Heart right ventricle (tissue), 16 donors: ENCODE data around the gene PPFIBP1. TPM values are rescaled to one million over a fixed set of nuclear protein-coding genes. Genes with fewer than 3 reads are reported as not detected.

Experiments used
- ATAC-seq, 8 donors: fragments of 200-7000 bp; cut with Tn5 transposase; one replicate each; pipeline ENCODE4 v1.9.1; 2020; ENCODE audit warnings: mild to moderate bottlenecking in 8 of 8, moderate library complexity in 8 of 8, moderate number of reproducible peaks in 1 of 8
- DNase-seq, 2 donors: peaks; one replicate each; pipeline ENCODE4 v3.0.0-alpha.2; 2020
- H3K27ac ChIP-seq, 10 donors: fragments of 200-600 bp; sonication (generic) in 2 of 10; one replicate each; pipeline versions ENCODE4 v1.5.0 to v1.8.0; 2020 to 2022; ENCODE audit warnings: mild to moderate bottlenecking in 3 of 10
- H3K27me3 ChIP-seq, 7 donors: fragments of 200-600 bp; one replicate each; pipeline ENCODE4 v1.8.0; 2021 to 2022; ENCODE audit warnings: mild to moderate bottlenecking in 2 of 7
- H3K36me3 ChIP-seq, 9 donors: fragments of 200-600 bp; sonication (generic) in 1 of 9; one replicate each; pipeline versions ENCODE4 v1.5.0 to v1.8.0; 2020 to 2022; ENCODE audit warnings: mild to moderate bottlenecking in 2 of 9
- H3K4me1 ChIP-seq, 9 donors: fragments of 200-600 bp; sonication (generic) in 1 of 9; one replicate each; pipeline versions ENCODE4 v1.5.0 to v1.8.0; 2020 to 2022; ENCODE audit warnings: mild to moderate bottlenecking in 4 of 9
- H3K4me3 ChIP-seq, 10 donors: fragments of 200-600 bp; sonication (generic) in 2 of 10; one replicate each; pipeline versions ENCODE4 v1.5.0 to v1.8.0; 2020 to 2022; ENCODE audit warnings: mild to moderate bottlenecking in 7 of 10, moderate library complexity in 2 of 10
- H3K9me3 ChIP-seq, 11 donors: fragments of 200-600 bp in 10 of 11; sonication (generic) in 2 of 11; one replicate each; pipeline versions ENCODE4 v1.5.0 to v1.8.0; 2013 to 2022; ENCODE audit warnings: mild to moderate bottlenecking in 2 of 11, control low read depth in 1 of 11, moderate library complexity in 1 of 11
- WGBS, 2 donors: extraction: QIAGEN DNeasy Blood & Tissue Kit; methylation state at CpG; one replicate each; pipeline ENCODE4 v1.1.7; 2013; ENCODE audit warnings: inconsistent platforms in 1 of 2; 5-methylcytosine and 5-hydroxymethylcytosine counted together
- intact Hi-C, 10 donors: fragments of 100-400 bp; cut with DNase I; formaldehyde crosslinking; loops; one replicate each; pipeline versions ENCODE4 v1.11.1 to v1.14.2; 2022
- polyA plus RNA-seq, 2 donors: library from polyadenylated mRNA; stranded (reverse); fragments of 200-250 nt; gene quantifications; one replicate each; pipeline ENCODE4 v1.2.3, GENCODE V29; 2013
- total RNA-seq, 10 donors: library from RNA; stranded (reverse); fragmentation: NEBNext Ultra II Directional in 3 of 10; extraction: Animal tissue kit (Norgen Biotek cat#: 25700) in 3 of 10; gene quantifications; one replicate each; pipeline versions ENCODE4 v1.2.1 to v1.2.4, GENCODE V29; 2021 to 2023
- TF ChIP-seq, protein P1 (sequence below), 9 donors: fragments of 200-600 bp; sonication (generic) in 2 of 9; IDR thresholded peaks; one replicate each; pipeline versions ENCODE4 v1.5.0 to v1.8.0; 2021 to 2022; ENCODE audit warnings: antibody characterized with exemption in 9 of 9, mild to moderate bottlenecking in 5 of 9, moderate library complexity in 1 of 9
- donor health status: Arrhythmogenic right ventricular cardiomyopathy.
- donor health status: ischemic (EF 13 %, LVEDD 7.1; RV severe dilation, severe dysfunction).
- donor health status: healthy with polysubstance abuse.
- donor health status: DM: no; HTN: yes; CAD: no.
- donor health status: DM: no; HTN: no; CAD: no.
- donor health status: ischemic (EF 25% LVEDD 6.9; RV normal size, moderate dysfunction).
- donor health status: ischemic (EF 25% LVEDD 5.7; RV mildly dilated, moderate dysfunction).
- donor health status: healthy.
- donor health status: DM: yes; HTN: yes; CAD: no.
- donor health status: Ischemic cardiomyopathy.
- donor health status: ischemic (EF 35%, LVEDD 5.7; RV mildly dilated, moderate dysfunction).
- donor health status: nonischemic (EF 11% LVEDD 7.7; RV severe dilation, severe dysfunction).
- donor health status: DM: yes; HTN: yes; CAD: no.
- donor health status: PGD.
- donor health status: ischemic (EF 29% LVEDD 5.4; RV normal size, mild dysfunction).
- donor health status: nonischemic (EF 23%, LVEDD 6.1; RV moderate dilation, normal function).

PPFIBP1 gene
- total and polyA plus RNA-seq, 12 donors: 22.9 to 450 (median 314) TPM

DNA sequence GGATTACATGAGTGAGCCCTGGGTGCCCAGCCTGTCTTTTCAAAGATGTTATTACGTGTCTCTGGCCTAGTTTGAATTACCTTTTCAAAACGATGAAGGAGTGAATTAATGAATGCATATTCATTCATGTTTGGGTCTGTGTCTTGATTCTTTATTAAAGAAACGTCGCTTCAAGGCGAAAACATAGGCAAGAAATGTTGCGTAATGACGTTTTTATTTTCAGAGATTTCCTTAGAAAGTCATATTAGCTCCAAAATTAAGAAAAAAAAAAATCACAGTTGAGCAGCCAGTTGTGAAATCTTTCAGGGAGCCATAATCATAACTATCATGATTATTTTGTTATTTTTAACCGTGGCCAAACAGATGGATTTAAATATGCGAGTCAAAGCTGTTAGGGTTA is 3.5 kb downstream of the PPFIBP1 start:
- Histone ChIP-seq H3K4me3 (peak overlapping the region in 4 of 10 donors; percentile 8 to 82 (median 42)), H3K4me1 (peaks cover 10 to 81% (median 74%) of the 10 kb centered on the region in 9 donors), H3K27me3 (no peaks in the 10 kb centered on the region), H3K27ac (peak overlapping the region in 8 of 10 donors; percentile 11 to 94 (median 18)), H3K36me3 (no peaks in the 10 kb centered on the region), H3K9me3 (no peaks in the 10 kb centered on the region)
- intact Hi-C loops: loop anchor here in 9 of 10 donors (2.0 to 10.0 kb wide), 9 partner anchors 27 to 125 kb away; no protein-coding TSS in a partner anchor
- no peak for DNase-seq
- no peak for ATAC-seq
- TF ChIP-seq, protein P1, sequence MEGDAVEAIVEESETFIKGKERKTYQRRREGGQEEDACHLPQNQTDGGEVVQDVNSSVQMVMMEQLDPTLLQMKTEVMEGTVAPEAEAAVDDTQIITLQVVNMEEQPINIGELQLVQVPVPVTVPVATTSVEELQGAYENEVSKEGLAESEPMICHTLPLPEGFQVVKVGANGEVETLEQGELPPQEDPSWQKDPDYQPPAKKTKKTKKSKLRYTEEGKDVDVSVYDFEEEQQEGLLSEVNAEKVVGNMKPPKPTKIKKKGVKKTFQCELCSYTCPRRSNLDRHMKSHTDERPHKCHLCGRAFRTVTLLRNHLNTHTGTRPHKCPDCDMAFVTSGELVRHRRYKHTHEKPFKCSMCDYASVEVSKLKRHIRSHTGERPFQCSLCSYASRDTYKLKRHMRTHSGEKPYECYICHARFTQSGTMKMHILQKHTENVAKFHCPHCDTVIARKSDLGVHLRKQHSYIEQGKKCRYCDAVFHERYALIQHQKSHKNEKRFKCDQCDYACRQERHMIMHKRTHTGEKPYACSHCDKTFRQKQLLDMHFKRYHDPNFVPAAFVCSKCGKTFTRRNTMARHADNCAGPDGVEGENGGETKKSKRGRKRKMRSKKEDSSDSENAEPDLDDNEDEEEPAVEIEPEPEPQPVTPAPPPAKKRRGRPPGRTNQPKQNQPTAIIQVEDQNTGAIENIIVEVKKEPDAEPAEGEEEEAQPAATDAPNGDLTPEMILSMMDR (IDR thresholded peaks at IDR 0.05): no peak
- 68 to 74% methylated on average over 9 of the region's 9 CpGs for WGBS, 2 donors

DNA sequence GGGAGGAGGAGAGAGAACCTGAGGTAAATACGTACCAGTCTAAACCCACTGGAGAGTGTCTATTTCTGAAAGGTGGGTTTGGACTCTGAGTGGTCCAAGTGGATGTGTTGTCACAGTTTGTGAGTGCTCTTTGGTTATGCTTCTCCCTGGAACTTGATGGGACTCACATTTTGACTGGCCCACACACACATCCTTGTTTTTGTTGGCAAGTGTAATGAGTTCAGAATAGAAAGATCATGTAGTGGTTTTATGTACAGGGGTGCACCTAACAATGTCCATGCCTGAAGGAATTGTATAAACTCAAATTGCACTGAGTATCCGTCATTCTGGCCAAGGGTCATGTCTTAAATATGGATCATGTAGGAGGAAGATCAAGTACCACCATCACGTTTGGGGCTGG is 4.8 kb downstream of the PPFIBP1 start:
- Histone ChIP-seq H3K36me3 (no peaks in the 10 kb centered on the region), H3K9me3 (no peaks in the 10 kb centered on the region), H3K4me1 (peaks cover 10 to 83% (median 79%) of the 10 kb centered on the region in 9 donors), H3K4me3 (no peak overlapping the region), H3K27ac (peak overlapping the region in 2 of 10 donors; percentile 22 to 94), H3K27me3 (no peaks in the 10 kb centered on the region)
- ATAC-seq (no peak), DNase-seq (no peak)
- 61 to 66% methylated on average over 3 of the region's 3 CpGs for WGBS, 2 donors
- TF ChIP-seq, protein P1 (IDR thresholded peaks at IDR 0.05): no peak
- intact Hi-C loops: loop anchor here in 9 of 10 donors (5.0 to 10.0 kb wide), 8 partner anchors 34 to 124 kb away; no protein-coding TSS in a partner anchor

DNA sequence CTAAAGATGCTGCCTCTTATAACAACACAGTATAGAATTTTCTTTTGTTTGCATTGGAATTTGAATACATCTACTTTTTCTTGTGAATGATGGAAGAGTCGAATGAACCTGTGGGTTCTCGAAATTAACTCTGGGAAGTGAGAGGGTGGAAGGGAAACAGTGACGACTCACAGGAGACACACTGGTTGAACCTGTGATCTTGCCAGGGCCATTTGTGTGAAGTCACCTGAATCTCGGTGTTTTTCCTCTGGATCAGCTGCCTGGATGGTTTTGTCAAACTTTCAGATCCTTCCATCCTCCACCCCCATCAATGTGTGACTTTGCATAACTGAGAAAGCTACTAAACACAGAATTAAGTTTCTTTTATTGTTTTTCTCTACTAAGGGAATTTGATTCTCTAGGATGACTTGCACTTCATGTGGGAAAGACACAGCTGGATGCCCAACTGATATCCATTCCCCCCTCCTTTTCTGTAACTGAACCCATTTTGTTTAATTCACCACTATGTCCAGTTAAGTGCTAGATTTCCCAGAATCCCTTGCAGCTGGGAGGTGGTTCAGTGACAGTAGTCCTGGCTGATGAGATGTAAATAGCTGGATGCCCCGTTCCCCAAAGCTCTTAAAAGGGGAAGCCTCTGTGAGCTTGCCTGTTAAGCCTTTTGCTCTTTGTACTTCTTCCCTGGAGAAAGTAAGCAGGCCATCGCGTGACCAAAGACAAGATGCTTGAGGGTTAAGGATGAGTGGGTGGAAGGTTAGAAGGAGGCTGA is 6.3 kb downstream of the PPFIBP1 start:
- DNase-seq (no peak), ATAC-seq (no peak)
- peaks cover 0 to 4% (median 0%) of the 10 kb centered on the region in 9 donors for H3K36me3 ChIP-seq
- TF ChIP-seq, protein P1 (IDR thresholded peaks at IDR 0.05): no peak
- intact Hi-C loops: loop anchor here in 4 of 10 donors (2.0 to 10.0 kb wide), 4 partner anchors 14 to 102 kb away; no protein-coding TSS in a partner anchor
- no peaks in the 10 kb centered on the region for H3K9me3 ChIP-seq
- H3K27ac ChIP-seq: peak overlapping the region in 5 of 10 donors; percentile 5 to 94 (median 12)
- no peaks in the 10 kb centered on the region for H3K27me3 ChIP-seq
- 67 to 70% methylated on average over 7 of the region's 7 CpGs for WGBS, 2 donors
- H3K4me3 ChIP-seq: no peak overlapping the region
- peaks cover 14 to 99% (median 82%) of the 10 kb centered on the region in 9 donors for H3K4me1 ChIP-seq

DNA sequence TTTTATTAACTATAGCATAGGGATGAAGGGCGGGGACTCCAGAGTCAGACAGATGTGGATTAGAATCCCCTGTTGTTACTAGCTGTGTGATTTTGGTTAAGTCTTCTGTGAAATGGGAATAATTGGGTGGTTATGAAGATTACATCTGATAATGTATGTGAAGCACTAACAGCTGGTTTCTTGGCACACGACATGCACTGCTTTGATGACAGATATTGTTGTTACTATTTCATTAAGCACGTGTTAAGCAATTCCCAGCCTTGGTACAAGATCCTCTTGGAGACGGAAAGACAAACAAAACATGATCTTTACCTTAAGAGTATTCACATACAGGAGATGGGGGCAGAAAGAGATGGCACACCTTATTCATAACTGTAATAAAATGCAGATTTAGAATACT is 7.9 kb downstream of the PPFIBP1 start:
- H3K4me3 ChIP-seq: no peak overlapping the region
- ATAC-seq: no peak
- 41 to 51% methylated on average over 4 of the region's 4 CpGs for WGBS, 2 donors
- H3K36me3 ChIP-seq: peaks cover 0 to 19% (median 0%) of the 10 kb centered on the region in 9 donors
- DNase-seq: no peak
- TF ChIP-seq, protein P1 (IDR thresholded peaks at IDR 0.05): no peak
- no peaks in the 10 kb centered on the region for H3K9me3 ChIP-seq
- intact Hi-C loops: loop anchor here in 4 of 10 donors (2.0 to 10.0 kb wide), 4 partner anchors 13 to 100 kb away; no protein-coding TSS in a partner anchor
- H3K27ac ChIP-seq: peak overlapping the region in 1 of 10 donors; percentile 23
- H3K27me3 ChIP-seq: no peaks in the 10 kb centered on the region
- peaks cover 14 to 94% (median 69%) of the 10 kb centered on the region in 9 donors for H3K4me1 ChIP-seq
